HG03175 (cell line): ENCODE measurements around the gene POGLUT3.

ENCODE experiments used
- ATAC-seq: cut with Tn5 transposase; IDR thresholded peaks from one replicate; pipeline ENCODE4 v1.9.1; 2021; ENCODE audit warnings: mild to moderate bottlenecking, moderate library complexity; ENCODE audit not compliant: unreplicated experiment

POGLUT3 gene

DNA sequence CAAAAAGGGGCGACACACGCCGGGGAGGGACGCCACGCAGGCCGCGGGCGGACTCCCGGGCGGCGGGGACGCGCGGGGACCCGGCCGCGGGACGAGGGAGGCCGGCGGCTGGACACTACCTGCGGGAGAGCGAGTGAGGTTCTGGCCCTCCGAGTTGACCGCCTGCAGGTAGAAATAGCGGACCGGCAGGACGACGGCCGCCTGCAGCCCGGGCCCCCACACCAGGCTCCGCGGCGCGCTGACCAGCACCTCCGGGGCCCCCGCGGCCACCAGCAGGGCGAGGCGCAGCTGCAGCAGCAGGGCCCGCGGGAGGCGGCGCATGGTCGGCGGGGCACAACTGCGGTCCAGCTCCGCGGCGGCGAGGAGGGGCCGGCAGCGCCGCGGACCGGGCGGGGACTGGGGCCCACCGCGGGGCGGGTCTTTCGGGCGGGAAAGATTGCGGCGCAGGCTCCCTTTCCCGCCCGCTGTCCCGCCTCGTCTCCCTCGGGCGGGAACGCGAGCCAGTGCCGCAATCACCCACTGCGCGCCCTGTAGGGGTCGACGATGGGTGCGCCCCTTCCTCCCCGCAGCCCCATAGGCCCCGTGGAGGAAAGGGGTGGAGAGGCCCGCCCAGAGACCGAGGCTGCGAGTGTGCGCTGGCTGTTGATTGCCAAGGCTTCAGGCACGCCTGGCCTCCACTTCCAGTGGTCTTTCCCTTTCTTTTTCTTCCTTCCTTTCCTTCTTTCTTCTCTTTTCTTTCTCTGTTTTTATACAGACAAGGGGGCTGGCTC, at the start of gene POGLUT3:
Gene POGLUT3 (minus strand): TSS at position 339 of the 770 bp plus-strand sequence. CDS start 18 bp downstream, at position 321.
- ATAC-seq: peak; percentile 59

DNA sequence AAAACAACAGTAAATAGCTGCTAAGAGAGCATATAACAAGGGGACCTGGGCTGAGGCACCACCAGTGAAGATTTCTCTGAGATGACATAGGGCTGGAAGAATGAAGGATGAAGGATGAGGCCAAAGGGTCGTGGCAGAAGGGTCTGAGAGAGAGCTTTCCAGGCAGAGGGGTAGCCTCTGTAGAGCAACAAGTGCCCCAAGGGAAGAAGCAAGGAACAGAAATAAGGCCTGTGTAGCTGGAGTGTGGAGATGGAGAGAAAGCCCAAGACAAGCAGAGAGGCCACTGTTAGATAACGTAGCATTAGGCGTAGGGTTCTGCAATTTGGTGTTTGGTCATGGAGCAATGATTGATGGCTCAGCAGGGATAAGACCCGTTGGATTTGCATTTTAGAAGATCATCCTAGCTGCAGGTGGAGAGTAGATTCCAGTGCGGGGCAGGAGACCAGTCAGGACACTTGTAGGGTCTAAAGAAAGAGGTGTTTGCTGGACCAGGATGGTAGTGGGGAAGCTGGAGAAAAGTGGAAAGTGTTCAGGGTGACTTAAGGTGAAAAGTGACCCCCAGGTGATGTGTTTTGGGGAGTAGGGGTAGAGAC, 47.8 kb upstream of the POGLUT3 start:
- ATAC-seq: no peak

DNA sequence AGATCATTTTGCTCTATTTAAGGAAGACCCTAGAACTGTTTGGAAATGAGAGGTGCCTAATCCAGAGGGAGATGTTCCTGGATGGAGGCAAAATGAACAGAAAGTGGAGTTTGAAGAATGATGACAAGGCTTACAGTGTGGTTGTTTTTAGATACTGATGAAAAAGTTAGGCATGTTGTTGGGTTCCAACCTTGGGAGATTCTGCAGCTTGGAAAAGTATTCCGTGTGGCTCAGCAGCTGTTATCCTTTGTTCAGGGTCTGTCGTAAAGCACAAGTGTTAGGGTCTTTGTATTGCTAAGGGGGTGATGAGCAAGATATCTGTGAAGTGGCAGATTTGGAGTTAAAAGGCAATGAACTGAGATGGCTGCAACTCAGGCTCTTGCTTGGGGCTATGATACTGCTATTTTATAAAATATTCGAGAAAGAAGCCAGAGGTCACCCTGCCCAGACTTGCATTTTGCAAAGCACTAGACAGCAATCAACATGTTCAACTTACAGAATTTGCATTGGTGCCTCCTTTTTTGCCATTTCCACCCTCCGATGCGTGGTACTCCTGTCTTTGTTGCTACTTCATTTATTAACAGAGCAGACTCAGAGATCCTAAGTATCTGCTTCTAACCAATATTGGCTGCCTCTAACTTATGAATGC, 45.3 kb upstream of the POGLUT3 start:
- no peak for ATAC-seq

- ATAC-seq: no peak
These were observed 43.3 kb upstream of the POGLUT3 start for GRCh38 chr11:108541531-108541930.

DNA sequence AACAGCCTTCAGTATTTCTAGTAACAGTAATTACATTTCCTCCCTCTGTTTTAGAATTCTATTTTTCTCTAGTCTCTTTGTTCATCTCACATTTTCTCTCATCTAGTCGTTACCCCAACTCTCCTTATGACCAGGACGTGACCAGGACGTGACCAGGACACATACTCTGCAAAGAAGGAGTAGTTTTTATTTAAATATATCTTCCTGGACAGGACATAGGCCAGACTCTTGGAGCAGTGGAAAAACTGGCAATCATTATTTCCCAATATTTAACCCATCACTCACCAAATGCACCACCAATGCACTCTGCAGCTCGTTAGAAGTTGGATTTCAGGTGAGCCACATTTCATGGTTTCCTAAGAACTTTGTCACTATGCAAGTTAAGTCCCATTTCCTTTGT, 40.3 kb upstream of the POGLUT3 start:
- ATAC-seq: no peak

DNA sequence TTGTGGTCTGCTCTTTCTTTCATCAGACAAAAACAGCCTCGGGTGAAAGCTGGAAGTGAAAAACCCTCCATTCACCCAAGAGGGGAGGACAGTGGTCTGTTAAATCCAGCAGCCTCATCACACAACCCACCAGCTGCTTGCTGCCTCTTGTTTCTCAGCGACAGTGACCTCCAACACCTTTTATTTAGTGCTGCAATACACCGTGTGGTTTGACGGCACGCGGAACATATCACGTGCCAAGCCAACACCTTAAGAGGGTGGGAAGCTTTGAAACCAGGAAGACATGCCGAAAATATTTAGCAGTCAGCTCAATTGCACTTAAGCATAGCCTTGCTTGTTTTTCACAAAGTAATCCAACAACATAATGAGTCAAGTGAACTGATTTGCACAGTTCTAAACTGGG, 39.8 kb upstream of the POGLUT3 start:
- no peak for ATAC-seq

GRCh38 chr11:108536783-108537182, 38.6 kb upstream of the POGLUT3 start:
- ATAC-seq: no peak

DNA sequence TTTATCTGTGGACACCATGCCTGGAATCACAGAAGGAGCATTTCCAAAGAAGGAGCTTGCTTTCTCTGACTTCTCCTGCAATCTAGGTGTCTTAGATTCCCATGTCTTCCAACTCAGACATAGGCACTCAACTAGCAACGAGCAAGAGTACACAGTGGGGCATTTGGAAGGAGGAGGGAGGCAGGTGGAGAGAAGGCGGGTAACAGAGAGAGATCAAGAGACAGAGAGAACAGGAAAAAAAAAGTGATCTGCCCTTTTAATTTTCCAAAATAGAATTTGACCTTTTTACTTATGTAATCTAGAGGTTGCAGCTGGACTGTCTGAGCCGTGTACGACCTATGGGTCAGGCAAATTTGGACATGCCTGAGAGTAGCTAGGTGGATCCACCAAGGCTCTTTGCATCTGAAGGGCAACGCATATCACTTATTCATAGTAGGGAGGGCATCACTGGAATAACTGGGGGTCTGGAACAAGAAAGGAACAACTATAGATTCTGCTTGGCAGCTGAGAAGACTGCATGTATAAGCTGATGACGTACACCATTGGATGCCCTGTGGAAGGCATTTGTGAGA, 37.3 kb upstream of the POGLUT3 start:
- ATAC-seq: no peak

DNA sequence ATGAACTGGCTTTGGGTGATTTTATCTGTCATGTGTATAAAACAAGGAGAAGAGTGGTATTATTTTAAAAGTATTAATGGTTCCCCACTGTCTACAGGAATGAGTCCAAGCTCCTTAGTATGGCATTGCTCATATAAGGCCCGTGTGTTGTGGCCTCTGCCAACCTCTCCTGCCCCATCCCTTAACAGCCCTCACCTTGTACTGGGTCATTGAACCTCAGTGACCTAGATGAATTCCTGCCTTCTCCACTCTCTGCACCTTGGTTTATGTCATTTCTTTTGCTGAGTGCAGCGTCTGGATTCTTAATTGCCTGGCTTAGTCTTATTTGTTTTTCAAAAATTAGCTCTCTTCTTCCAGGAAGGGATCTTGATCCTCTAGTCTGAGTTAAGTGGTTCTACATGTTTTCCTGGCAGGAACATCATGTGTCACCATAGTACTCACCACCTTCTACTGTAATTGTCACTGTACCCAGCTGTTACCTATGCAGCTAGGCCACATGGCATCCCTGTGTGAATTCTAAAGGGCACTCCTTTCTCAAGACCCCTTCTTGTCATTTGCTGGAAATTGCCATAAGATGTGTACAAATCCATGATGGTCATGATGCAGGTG, 36.2 kb upstream of the POGLUT3 start:
- ATAC-seq: no peak

GRCh38 chr11:108530426-108530825, 32.2 kb upstream of the POGLUT3 start:
- no peak for ATAC-seq

GRCh38 chr11:108527382-108527781, 29.2 kb upstream of the POGLUT3 start:
- no peak for ATAC-seq

GRCh38 chr11:108525161-108525560, 27.0 kb upstream of the POGLUT3 start:
- ATAC-seq: no peak

- ATAC-seq: no peak
These were observed 26.2 kb upstream of the POGLUT3 start for GRCh38 chr11:108524422-108524821.

DNA sequence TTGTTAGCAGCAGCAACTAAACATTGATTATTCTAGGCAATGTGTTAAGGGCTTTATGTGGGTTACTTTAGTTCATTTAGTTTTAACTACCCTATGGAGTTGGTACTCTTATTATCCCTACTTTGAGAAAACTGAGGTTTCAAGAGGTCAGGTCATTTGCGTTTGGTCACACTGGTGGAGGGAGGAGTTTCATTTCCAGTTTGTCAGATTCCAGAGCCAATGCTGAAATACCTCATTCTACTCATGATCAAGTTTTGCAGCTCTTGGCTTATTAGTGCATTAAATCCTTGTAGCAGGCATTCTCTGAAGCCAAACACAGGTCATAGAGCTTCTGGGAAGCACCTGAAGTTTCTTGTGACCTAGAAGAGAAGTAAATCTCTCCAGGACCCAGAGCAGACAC, 24.1 kb upstream of the POGLUT3 start:
- no peak for ATAC-seq

- ATAC-seq: no peak
These were observed 20.4 kb upstream of the POGLUT3 start for GRCh38 chr11:108518581-108518980.

GRCh38 chr11:108516125-108516524, 17.9 kb upstream of the POGLUT3 start:
- ATAC-seq: no peak

GRCh38 chr11:108512708-108513107, 14.5 kb upstream of the POGLUT3 start:
- no peak for ATAC-seq

GRCh38 chr11:108511851-108512474, 13.8 kb upstream of the POGLUT3 start:
- ATAC-seq: no peak

GRCh38 chr11:108508653-108509593, 10.7 kb upstream of the POGLUT3 start:
- no peak for ATAC-seq

DNA sequence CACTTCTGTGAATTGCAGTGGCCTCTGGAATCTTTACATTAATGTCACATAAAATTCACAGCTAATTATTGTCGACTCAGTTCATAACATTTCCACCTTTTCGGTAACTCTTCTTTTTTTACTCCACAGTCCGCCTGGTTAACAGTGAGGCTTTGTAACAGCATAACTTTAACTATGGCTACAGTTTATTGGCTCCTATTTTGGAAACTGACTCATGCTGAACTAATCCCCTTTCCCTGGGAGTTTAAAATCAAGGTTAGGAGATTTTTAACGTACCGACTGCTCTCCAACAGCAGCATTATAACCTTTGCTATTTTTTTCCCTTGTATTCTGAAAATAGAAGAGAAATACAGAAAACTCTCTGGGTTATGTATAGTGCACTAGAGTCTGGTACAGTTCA, 3.2 kb upstream of the POGLUT3 start:
- no peak for ATAC-seq
